ENCODE results near the gene TBL1X.
A peak's percentile ranks its signal among the peaks of the same experiment; 100 is the strongest.

GRCh38 chrX:9708923-9709553 is 244.2 kb downstream of the TBL1X start:
- TF ChIP-seq, protein P1, sequence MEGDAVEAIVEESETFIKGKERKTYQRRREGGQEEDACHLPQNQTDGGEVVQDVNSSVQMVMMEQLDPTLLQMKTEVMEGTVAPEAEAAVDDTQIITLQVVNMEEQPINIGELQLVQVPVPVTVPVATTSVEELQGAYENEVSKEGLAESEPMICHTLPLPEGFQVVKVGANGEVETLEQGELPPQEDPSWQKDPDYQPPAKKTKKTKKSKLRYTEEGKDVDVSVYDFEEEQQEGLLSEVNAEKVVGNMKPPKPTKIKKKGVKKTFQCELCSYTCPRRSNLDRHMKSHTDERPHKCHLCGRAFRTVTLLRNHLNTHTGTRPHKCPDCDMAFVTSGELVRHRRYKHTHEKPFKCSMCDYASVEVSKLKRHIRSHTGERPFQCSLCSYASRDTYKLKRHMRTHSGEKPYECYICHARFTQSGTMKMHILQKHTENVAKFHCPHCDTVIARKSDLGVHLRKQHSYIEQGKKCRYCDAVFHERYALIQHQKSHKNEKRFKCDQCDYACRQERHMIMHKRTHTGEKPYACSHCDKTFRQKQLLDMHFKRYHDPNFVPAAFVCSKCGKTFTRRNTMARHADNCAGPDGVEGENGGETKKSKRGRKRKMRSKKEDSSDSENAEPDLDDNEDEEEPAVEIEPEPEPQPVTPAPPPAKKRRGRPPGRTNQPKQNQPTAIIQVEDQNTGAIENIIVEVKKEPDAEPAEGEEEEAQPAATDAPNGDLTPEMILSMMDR (conservative IDR thresholded peaks at IDR 0.05; ENCODE audit: low read depth, low read length), result peak; percentile 78
- TF ChIP-seq ELK1 (IDR thresholded peaks at IDR 0.05; ENCODE audit: borderline replicate concordance, low read depth, low read length) (no peak), RFX5 (IDR thresholded peaks at IDR 0.05; ENCODE audit: low read depth, low read length) (no peak), RAD21 (IDR thresholded peaks at IDR 0.05; ENCODE audit: low read length) (peak; percentile 84), POLR2A (IDR thresholded peaks at IDR 0.05; ENCODE audit: low read depth, low read length) (no peak), MAFK (IDR thresholded peaks at IDR 0.05; ENCODE audit: low read depth, low read length) (no peak), MXI1 (IDR thresholded peaks at IDR 0.05; ENCODE audit: borderline replicate concordance, low read depth, low read length) (no peak), CEBPB (IDR thresholded peaks at IDR 0.05; ENCODE audit: low read depth, low read length) (no peak), FOS (IDR thresholded peaks at IDR 0.05; ENCODE audit: low read depth, low read length) (no peak)

Measured in IMR-90 (cell line).